Measurements from ENCODE around the gene TUBB2B. TPM values are rescaled to one million over a fixed set of nuclear protein-coding genes. Genes with fewer than 3 reads are reported as not detected.

Gene TUBB2B
- total RNA-seq, 4 donors from 2014 or later = 1.0 to 3.4 (median 2.5) TPM

DNA sequence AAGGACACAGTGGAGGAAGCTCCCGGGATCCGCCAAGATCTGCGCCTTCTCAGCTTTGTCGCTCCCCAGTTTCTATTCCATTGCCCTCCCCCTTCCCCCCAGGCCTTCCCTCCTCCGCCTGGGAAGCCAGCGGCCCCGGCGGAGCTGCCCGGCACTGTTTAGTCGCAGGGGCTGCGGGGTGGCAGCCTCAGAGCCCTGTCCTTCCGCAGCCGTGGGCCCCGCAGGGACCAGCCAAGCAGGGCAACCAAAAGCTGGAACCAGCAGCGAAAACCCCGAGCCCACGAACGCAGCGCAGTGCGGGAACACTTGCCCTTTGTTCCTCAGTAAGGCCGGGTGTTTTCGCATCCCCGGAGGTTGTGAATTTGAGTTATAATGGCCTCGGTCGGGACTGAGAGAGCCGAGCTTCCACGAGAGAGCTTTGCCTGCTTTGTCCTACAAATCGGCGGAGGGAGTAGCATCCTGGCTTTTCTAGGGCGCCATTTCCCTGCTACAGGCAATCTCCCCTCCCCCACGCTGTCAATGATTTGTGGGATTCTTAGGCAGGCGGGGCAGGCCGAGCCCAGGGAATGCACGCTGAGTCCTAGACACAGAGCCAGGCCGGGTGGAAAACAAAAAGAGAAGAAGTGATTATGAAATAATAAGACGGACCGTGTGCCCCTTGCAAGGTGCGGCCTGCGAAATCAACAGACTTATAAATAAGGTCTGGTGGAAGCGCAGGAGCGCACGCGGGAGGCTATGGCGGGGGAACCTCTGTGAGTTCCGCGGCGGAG is 4.0 kb upstream of the TUBB2B start:
- TF ChIP-seq, protein P1, sequence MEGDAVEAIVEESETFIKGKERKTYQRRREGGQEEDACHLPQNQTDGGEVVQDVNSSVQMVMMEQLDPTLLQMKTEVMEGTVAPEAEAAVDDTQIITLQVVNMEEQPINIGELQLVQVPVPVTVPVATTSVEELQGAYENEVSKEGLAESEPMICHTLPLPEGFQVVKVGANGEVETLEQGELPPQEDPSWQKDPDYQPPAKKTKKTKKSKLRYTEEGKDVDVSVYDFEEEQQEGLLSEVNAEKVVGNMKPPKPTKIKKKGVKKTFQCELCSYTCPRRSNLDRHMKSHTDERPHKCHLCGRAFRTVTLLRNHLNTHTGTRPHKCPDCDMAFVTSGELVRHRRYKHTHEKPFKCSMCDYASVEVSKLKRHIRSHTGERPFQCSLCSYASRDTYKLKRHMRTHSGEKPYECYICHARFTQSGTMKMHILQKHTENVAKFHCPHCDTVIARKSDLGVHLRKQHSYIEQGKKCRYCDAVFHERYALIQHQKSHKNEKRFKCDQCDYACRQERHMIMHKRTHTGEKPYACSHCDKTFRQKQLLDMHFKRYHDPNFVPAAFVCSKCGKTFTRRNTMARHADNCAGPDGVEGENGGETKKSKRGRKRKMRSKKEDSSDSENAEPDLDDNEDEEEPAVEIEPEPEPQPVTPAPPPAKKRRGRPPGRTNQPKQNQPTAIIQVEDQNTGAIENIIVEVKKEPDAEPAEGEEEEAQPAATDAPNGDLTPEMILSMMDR (IDR thresholded peaks at IDR 0.05; ENCODE audit: low read depth) = no peak

DNA sequence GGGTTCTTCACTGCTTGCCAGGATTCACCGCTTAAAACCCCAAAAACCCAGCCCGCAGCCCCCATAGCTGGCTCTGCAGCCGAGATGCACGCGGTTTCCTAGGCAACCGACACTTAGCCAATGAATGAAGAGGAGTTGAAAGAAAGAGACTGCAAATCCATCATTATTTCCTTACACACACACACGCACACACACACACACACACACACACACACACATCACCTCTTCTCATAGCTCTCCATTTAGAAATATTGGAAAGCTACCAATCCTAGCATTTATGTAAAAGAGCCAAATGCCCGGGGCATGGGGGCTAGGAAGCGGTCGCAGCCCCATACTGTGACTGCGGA is 3.4 kb upstream of the TUBB2B start:
- TF ChIP-seq, protein P1 (IDR thresholded peaks at IDR 0.05; ENCODE audit: low read depth) = no peak

GRCh38 chr6:3230256-3230882 is 2.9 kb upstream of the TUBB2B start:
- TF ChIP-seq, protein P1 (IDR thresholded peaks at IDR 0.05; ENCODE audit: low read depth) = no peak

- TF ChIP-seq, protein P1 (IDR thresholded peaks at IDR 0.05; ENCODE audit: low read depth) = no peak
Measured at GRCh38 chr6:3229566-3230178, 2.2 kb upstream of the TUBB2B start.

- TF ChIP-seq, protein P1 (IDR thresholded peaks at IDR 0.05; ENCODE audit: low read depth) = no peak
Measured at GRCh38 chr6:3228771-3229565, 1.5 kb upstream of the TUBB2B start.

- TF ChIP-seq, protein P1 (IDR thresholded peaks at IDR 0.05; ENCODE audit: low read depth) = no peak
Measured at GRCh38 chr6:3228046-3228671, 706 bp upstream of the TUBB2B start.
